ENCODE results near the gene LDLRAP1. TPM values are rescaled to one million over a fixed set of nuclear protein-coding genes. Genes with fewer than 3 reads are reported as not detected.

Gene LDLRAP1
- polyA plus RNA-seq, 1 donor from 2014 or later, result 0.22 TPM

DNA sequence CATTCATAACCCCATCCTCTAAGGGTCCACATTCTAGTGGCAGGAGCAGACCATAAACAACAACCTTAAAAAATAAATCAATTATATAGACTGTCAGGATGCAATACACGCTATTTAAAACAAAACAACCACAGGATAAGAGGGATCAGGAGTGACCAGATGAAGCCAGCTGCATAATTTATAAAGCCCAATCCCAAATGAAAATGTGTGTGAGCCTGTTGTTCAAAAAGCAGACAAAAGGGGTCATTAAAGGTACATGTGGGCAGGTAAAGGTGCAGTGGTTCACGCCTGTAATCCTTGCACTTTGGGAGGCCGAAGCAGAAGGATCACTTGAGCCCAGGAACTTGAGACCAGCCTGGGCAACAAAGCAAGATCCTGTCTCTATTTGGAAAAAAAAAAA is 10.4 kb upstream of the LDLRAP1 start:
- no peak overlapping the region for H3K4me3 ChIP-seq (ENCODE audit: low read length)
- no peaks in the 10 kb centered on the region for H3K27me3 ChIP-seq (ENCODE audit: insufficient read depth, low read depth, low read length)
- no peaks in the 10 kb centered on the region for H4K20me1 ChIP-seq (ENCODE audit: insufficient read depth)
- no peak overlapping the region for H2AFZ ChIP-seq (ENCODE audit: low read depth, low read length)
- H3K79me2 ChIP-seq (replicated peaks; ENCODE audit: insufficient read depth, low read length), result no peaks in the 10 kb centered on the region
- H3K36me3 ChIP-seq (ENCODE audit: insufficient read depth, low read length), result no peaks in the 10 kb centered on the region
- no peak overlapping the region for H3K4me2 ChIP-seq (ENCODE audit: low read length)
- no peaks in the 10 kb centered on the region for H3K9me2 ChIP-seq (ENCODE audit: insufficient read depth, low read length)
- H3K9me3 ChIP-seq (ENCODE audit: low read length), result no peaks in the 10 kb centered on the region
- H3F3A ChIP-seq (ENCODE audit: insufficient read depth, low read length, poor library complexity, severe bottlenecking), result no peaks in the 10 kb centered on the region
- TF ChIP-seq, protein P1, sequence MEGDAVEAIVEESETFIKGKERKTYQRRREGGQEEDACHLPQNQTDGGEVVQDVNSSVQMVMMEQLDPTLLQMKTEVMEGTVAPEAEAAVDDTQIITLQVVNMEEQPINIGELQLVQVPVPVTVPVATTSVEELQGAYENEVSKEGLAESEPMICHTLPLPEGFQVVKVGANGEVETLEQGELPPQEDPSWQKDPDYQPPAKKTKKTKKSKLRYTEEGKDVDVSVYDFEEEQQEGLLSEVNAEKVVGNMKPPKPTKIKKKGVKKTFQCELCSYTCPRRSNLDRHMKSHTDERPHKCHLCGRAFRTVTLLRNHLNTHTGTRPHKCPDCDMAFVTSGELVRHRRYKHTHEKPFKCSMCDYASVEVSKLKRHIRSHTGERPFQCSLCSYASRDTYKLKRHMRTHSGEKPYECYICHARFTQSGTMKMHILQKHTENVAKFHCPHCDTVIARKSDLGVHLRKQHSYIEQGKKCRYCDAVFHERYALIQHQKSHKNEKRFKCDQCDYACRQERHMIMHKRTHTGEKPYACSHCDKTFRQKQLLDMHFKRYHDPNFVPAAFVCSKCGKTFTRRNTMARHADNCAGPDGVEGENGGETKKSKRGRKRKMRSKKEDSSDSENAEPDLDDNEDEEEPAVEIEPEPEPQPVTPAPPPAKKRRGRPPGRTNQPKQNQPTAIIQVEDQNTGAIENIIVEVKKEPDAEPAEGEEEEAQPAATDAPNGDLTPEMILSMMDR (IDR thresholded peaks at IDR 0.05; ENCODE audit: poor library complexity, severe bottlenecking), result no peak
- TF ChIP-seq, protein P2, sequence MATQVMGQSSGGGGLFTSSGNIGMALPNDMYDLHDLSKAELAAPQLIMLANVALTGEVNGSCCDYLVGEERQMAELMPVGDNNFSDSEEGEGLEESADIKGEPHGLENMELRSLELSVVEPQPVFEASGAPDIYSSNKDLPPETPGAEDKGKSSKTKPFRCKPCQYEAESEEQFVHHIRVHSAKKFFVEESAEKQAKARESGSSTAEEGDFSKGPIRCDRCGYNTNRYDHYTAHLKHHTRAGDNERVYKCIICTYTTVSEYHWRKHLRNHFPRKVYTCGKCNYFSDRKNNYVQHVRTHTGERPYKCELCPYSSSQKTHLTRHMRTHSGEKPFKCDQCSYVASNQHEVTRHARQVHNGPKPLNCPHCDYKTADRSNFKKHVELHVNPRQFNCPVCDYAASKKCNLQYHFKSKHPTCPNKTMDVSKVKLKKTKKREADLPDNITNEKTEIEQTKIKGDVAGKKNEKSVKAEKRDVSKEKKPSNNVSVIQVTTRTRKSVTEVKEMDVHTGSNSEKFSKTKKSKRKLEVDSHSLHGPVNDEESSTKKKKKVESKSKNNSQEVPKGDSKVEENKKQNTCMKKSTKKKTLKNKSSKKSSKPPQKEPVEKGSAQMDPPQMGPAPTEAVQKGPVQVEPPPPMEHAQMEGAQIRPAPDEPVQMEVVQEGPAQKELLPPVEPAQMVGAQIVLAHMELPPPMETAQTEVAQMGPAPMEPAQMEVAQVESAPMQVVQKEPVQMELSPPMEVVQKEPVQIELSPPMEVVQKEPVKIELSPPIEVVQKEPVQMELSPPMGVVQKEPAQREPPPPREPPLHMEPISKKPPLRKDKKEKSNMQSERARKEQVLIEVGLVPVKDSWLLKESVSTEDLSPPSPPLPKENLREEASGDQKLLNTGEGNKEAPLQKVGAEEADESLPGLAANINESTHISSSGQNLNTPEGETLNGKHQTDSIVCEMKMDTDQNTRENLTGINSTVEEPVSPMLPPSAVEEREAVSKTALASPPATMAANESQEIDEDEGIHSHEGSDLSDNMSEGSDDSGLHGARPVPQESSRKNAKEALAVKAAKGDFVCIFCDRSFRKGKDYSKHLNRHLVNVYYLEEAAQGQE (IDR thresholded peaks at IDR 0.05; ENCODE audit: borderline replicate concordance), result no peak
- TF ChIP-seq SMC3 (conservative IDR thresholded peaks at IDR 0.05; ENCODE audit: poor library complexity), result no peak
- no peak for TF ChIP-seq EZH2 (IDR thresholded peaks at IDR 0.05; ENCODE audit: borderline replicate concordance, insufficient read depth, low read length, poor library complexity, severe bottlenecking)
- TF ChIP-seq RAD21 (conservative IDR thresholded peaks at IDR 0.05), result no peak
- TF ChIP-seq EP300 (conservative IDR thresholded peaks at IDR 0.05; ENCODE audit: poor library complexity, severe bottlenecking), result no peak
- TF ChIP-seq POLR2AphosphoS5 (IDR thresholded peaks at IDR 0.05), result no peak
- TF ChIP-seq MXI1 (conservative IDR thresholded peaks at IDR 0.05; ENCODE audit: poor library complexity, severe bottlenecking), result no peak
- TF ChIP-seq TAF1 (IDR thresholded peaks at IDR 0.05; ENCODE audit: low read depth), result no peak
- no peak overlapping the region for H3K27ac ChIP-seq (ENCODE audit: low read length)
- no peak overlapping the region for H3K9ac ChIP-seq (ENCODE audit: low read length)

DNA sequence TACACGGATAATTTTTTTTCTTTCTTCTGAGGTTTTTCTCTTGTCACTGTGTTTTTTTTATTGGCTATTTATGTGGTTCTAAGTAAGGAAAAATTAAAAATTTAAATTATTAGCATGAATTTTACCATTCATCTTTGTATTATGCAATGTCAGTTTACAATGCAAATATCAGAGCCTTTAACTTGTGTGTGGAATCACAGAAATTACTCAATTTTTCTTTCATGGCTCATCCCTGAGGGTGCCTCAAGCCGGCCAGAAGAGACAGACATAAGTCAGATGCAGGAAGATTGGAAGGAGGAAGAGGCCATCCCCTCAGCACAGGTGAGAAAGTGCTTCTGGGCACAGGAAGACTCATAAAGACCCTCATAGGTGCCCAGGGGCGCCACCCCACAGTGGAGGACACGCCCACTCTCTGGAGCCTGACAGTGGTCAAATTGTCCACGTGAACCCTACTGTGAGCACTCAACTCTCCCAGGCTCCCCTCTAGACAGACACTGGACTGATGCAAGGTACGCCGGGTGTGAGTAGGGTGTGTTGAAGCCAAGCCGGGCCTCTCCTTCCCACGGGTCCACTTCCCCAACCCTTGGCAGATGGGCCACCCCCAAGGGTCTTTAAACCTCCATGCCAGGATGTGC is 9.5 kb upstream of the LDLRAP1 start:
- Histone ChIP-seq H3F3A (ENCODE audit: insufficient read depth, low read length, poor library complexity, severe bottlenecking) (no peaks in the 10 kb centered on the region), H4K20me1 (ENCODE audit: insufficient read depth) (no peaks in the 10 kb centered on the region), H3K79me2 (replicated peaks; ENCODE audit: insufficient read depth, low read length) (no peaks in the 10 kb centered on the region), H2AFZ (ENCODE audit: low read depth, low read length) (no peak overlapping the region), H3K36me3 (ENCODE audit: insufficient read depth, low read length) (no peaks in the 10 kb centered on the region), H3K27ac (ENCODE audit: low read length) (no peak overlapping the region), H3K9ac (ENCODE audit: low read length) (no peak overlapping the region), H3K4me2 (ENCODE audit: low read length) (no peak overlapping the region), H3K9me2 (ENCODE audit: insufficient read depth, low read length) (no peaks in the 10 kb centered on the region), H3K9me3 (ENCODE audit: low read length) (no peaks in the 10 kb centered on the region), H3K4me3 (ENCODE audit: low read length) (no peak overlapping the region), H3K27me3 (ENCODE audit: insufficient read depth, low read depth, low read length) (no peaks in the 10 kb centered on the region)
- TF ChIP-seq TAF1 (IDR thresholded peaks at IDR 0.05; ENCODE audit: low read depth), result no peak
- TF ChIP-seq EZH2 (IDR thresholded peaks at IDR 0.05; ENCODE audit: borderline replicate concordance, insufficient read depth, low read length, poor library complexity, severe bottlenecking), result no peak
- no peak for TF ChIP-seq RAD21 (conservative IDR thresholded peaks at IDR 0.05)
- no peak for TF ChIP-seq EP300 (conservative IDR thresholded peaks at IDR 0.05; ENCODE audit: poor library complexity, severe bottlenecking)
- TF ChIP-seq, protein P1 (IDR thresholded peaks at IDR 0.05; ENCODE audit: poor library complexity, severe bottlenecking), result no peak
- no peak for TF ChIP-seq MXI1 (conservative IDR thresholded peaks at IDR 0.05; ENCODE audit: poor library complexity, severe bottlenecking)
- TF ChIP-seq, protein P2 (IDR thresholded peaks at IDR 0.05; ENCODE audit: borderline replicate concordance), result no peak
- no peak for TF ChIP-seq SMC3 (conservative IDR thresholded peaks at IDR 0.05; ENCODE audit: poor library complexity)
- no peak for TF ChIP-seq POLR2AphosphoS5 (IDR thresholded peaks at IDR 0.05)
